Measurements from ENCODE around the gene RAP1GAP.

RAP1GAP gene

GRCh38 chr1:21610989-21611785 is 58.0 kb downstream of the RAP1GAP start:
- Mint-ChIP-seq H3K27ac (no peak overlapping the region), H3K36me3 (ENCODE audit: low read depth) (no peaks in the 10 kb centered on the region), H3K27me3 (ENCODE audit: low read depth) (no peaks in the 10 kb centered on the region), H3K4me1 (ENCODE audit: low read depth) (peaks cover 11% of the 10 kb centered on the region), H3K9me3 (no peaks in the 10 kb centered on the region), H3K4me3 (no peak overlapping the region)

GRCh38 chr1:21610027-21610426 is 59.1 kb downstream of the RAP1GAP start:
- Mint-ChIP-seq H3K4me3 (no peak overlapping the region), H3K27ac (no peak overlapping the region), H3K36me3 (ENCODE audit: low read depth) (no peaks in the 10 kb centered on the region), H3K9me3 (no peaks in the 10 kb centered on the region), H3K4me1 (ENCODE audit: low read depth) (peaks cover 11% of the 10 kb centered on the region), H3K27me3 (ENCODE audit: low read depth) (no peaks in the 10 kb centered on the region)

- no peak overlapping the region for H3K4me3 Mint-ChIP-seq
- H3K9me3 Mint-ChIP-seq, result no peaks in the 10 kb centered on the region
- H3K36me3 Mint-ChIP-seq (ENCODE audit: low read depth), result no peaks in the 10 kb centered on the region
- no peaks in the 10 kb centered on the region for H3K27me3 Mint-ChIP-seq (ENCODE audit: low read depth)
- no peak overlapping the region for H3K27ac Mint-ChIP-seq
- peaks cover 11% of the 10 kb centered on the region for H3K4me1 Mint-ChIP-seq (ENCODE audit: low read depth)
These were observed 60.4 kb downstream of the RAP1GAP start for GRCh38 chr1:21608798-21609197.

GRCh38 chr1:21607549-21608529 is 61.3 kb downstream of the RAP1GAP start:
- Mint-ChIP-seq H3K27me3 (ENCODE audit: low read depth) (no peaks in the 10 kb centered on the region), H3K9me3 (no peaks in the 10 kb centered on the region), H3K4me3 (peak overlapping the region; percentile 49), H3K4me1 (ENCODE audit: low read depth) (peaks cover 11% of the 10 kb centered on the region), H3K36me3 (ENCODE audit: low read depth) (no peaks in the 10 kb centered on the region), H3K27ac (no peak overlapping the region)

GRCh38 chr1:21605964-21606705 is 63.0 kb downstream of the RAP1GAP start:
- no peaks in the 10 kb centered on the region for H3K9me3 Mint-ChIP-seq
- no peaks in the 10 kb centered on the region for H3K27me3 Mint-ChIP-seq (ENCODE audit: low read depth)
- H3K4me1 Mint-ChIP-seq (ENCODE audit: low read depth), result peaks cover 11% of the 10 kb centered on the region
- H3K36me3 Mint-ChIP-seq (ENCODE audit: low read depth), result no peaks in the 10 kb centered on the region
- H3K27ac Mint-ChIP-seq, result no peak overlapping the region
- H3K4me3 Mint-ChIP-seq, result no peak overlapping the region

GRCh38 chr1:21605012-21605715 is 64.0 kb downstream of the RAP1GAP start:
- Mint-ChIP-seq H3K4me1 (ENCODE audit: low read depth) (peaks cover 11% of the 10 kb centered on the region), H3K4me3 (no peak overlapping the region), H3K27me3 (ENCODE audit: low read depth) (no peaks in the 10 kb centered on the region), H3K27ac (no peak overlapping the region), H3K36me3 (ENCODE audit: low read depth) (no peaks in the 10 kb centered on the region), H3K9me3 (no peaks in the 10 kb centered on the region)

- H3K27me3 Mint-ChIP-seq (ENCODE audit: low read depth), result no peaks in the 10 kb centered on the region
- H3K4me1 Mint-ChIP-seq (ENCODE audit: low read depth), result peaks cover 11% of the 10 kb centered on the region
These were observed 64.8 kb downstream of the RAP1GAP start for GRCh38 chr1:21604208-21604957.

GRCh38 chr1:21603177-21604138 is 65.7 kb downstream of the RAP1GAP start:
- Mint-ChIP-seq H3K27me3 (ENCODE audit: low read depth) (no peaks in the 10 kb centered on the region), H3K4me3 (no peak overlapping the region), H3K9me3 (no peaks in the 10 kb centered on the region), H3K27ac (no peak overlapping the region), H3K36me3 (ENCODE audit: low read depth) (no peaks in the 10 kb centered on the region), H3K4me1 (ENCODE audit: low read depth) (peaks cover 11% of the 10 kb centered on the region)

More at GRCh38 chr1:21604208-21604957, 64.8 kb downstream of the RAP1GAP start:
- Mint-ChIP-seq H3K4me3 (no peak overlapping the region), H3K36me3 (ENCODE audit: low read depth) (no peaks in the 10 kb centered on the region), H3K9me3 (no peaks in the 10 kb centered on the region), H3K27ac (no peak overlapping the region)

GRCh38 chr1:21601278-21602048 is 67.7 kb downstream of the RAP1GAP start:
- no peaks in the 10 kb centered on the region for H3K36me3 Mint-ChIP-seq (ENCODE audit: low read depth)
- no peaks in the 10 kb centered on the region for H3K4me1 Mint-ChIP-seq (ENCODE audit: low read depth)
- H3K4me3 Mint-ChIP-seq, result no peak overlapping the region
- no peaks in the 10 kb centered on the region for H3K27me3 Mint-ChIP-seq (ENCODE audit: low read depth)
- H3K27ac Mint-ChIP-seq, result no peak overlapping the region
- no peaks in the 10 kb centered on the region for H3K9me3 Mint-ChIP-seq

- Mint-ChIP-seq H3K36me3 (ENCODE audit: low read depth) (no peaks in the 10 kb centered on the region), H3K27me3 (ENCODE audit: low read depth) (no peaks in the 10 kb centered on the region), H3K4me3 (no peak overlapping the region), H3K27ac (no peak overlapping the region), H3K9me3 (no peaks in the 10 kb centered on the region), H3K4me1 (ENCODE audit: low read depth) (no peaks in the 10 kb centered on the region)
These were observed 69.8 kb downstream of the RAP1GAP start for GRCh38 chr1:21599402-21599801.

- no peaks in the 10 kb centered on the region for H3K4me1 Mint-ChIP-seq (ENCODE audit: low read depth)
- no peaks in the 10 kb centered on the region for H3K9me3 Mint-ChIP-seq
- H3K4me3 Mint-ChIP-seq, result no peak overlapping the region
- no peak overlapping the region for H3K27ac Mint-ChIP-seq
- H3K36me3 Mint-ChIP-seq (ENCODE audit: low read depth), result no peaks in the 10 kb centered on the region
- no peaks in the 10 kb centered on the region for H3K27me3 Mint-ChIP-seq (ENCODE audit: low read depth)
These were observed 70.3 kb downstream of the RAP1GAP start for GRCh38 chr1:21598904-21599303.

GRCh38 chr1:21598417-21598816 is 70.7 kb downstream of the RAP1GAP start:
- no peak overlapping the region for H3K27ac Mint-ChIP-seq
- no peaks in the 10 kb centered on the region for H3K4me1 Mint-ChIP-seq (ENCODE audit: low read depth)
- no peak overlapping the region for H3K4me3 Mint-ChIP-seq
- H3K27me3 Mint-ChIP-seq (ENCODE audit: low read depth), result no peaks in the 10 kb centered on the region
- H3K9me3 Mint-ChIP-seq, result no peaks in the 10 kb centered on the region
- no peaks in the 10 kb centered on the region for H3K36me3 Mint-ChIP-seq (ENCODE audit: low read depth)

Measured in T-helper 1 cell treated with Interleukin-12 subunit alpha and Interleukin-12 subunit beta and Interleukin-4 antibody, amounts not matched to agents 30 μg/mL and 1 μg/mL, for 36 hours (primary cell).